Trophoblast cell (in vitro differentiated cells and primary cell): Measurements from ENCODE around the gene NAT8.

ENCODE experiments used
- DNase-seq, 2 donors: peaks; one replicate each; pipeline ENCODE4 v3.0.0-alpha.2; 2016
- H2AFZ ChIP-seq: 2 replicates; pipeline ENCODE4 v1.6.1; 2013; ENCODE audit warnings: low read length, moderate library complexity, mild to moderate bottlenecking; ENCODE audit not compliant: insufficient read depth, poor library complexity
- H2AK5ac ChIP-seq: 2 replicates; pipeline ENCODE4 v1.6.1; 2013; ENCODE audit warnings: mild to moderate bottlenecking, low read length
- H2BK120ac ChIP-seq: 2 replicates; pipeline ENCODE4 v1.6.1; 2013; ENCODE audit warnings: low read length, mild to moderate bottlenecking, moderate library complexity; ENCODE audit not compliant: insufficient read depth, poor library complexity
- H2BK12ac ChIP-seq: 2 replicates; pipeline ENCODE4 v1.6.1; 2013; ENCODE audit warnings: mild to moderate bottlenecking, low read length, moderate library complexity
- H2BK5ac ChIP-seq: 2 replicates; pipeline ENCODE4 v1.6.1; 2013; ENCODE audit warnings: low read length, low read depth, moderate library complexity, mild to moderate bottlenecking; ENCODE audit not compliant: poor library complexity
- H3K14ac ChIP-seq: 2 replicates; pipeline ENCODE4 v1.6.1; 2013; ENCODE audit warnings: mild to moderate bottlenecking, low read length
- H3K18ac ChIP-seq: 2 replicates; pipeline ENCODE4 v1.6.1; 2013; ENCODE audit warnings: mild to moderate bottlenecking, low read length
- H3K23ac ChIP-seq: 2 replicates; pipeline ENCODE4 v1.6.1; 2013; ENCODE audit warnings: low read length
- H3K27ac ChIP-seq: 2 replicates; pipeline ENCODE4 v1.5.1; 2013; ENCODE audit warnings: low read depth, mild to moderate bottlenecking, inconsistent platforms, low read length, moderate library complexity
- H3K27me3 ChIP-seq: 2 replicates; pipeline ENCODE4 v1.6.1; 2013; ENCODE audit warnings: inconsistent platforms, mild to moderate bottlenecking, low read length, moderate library complexity; ENCODE audit not compliant: insufficient read depth
- H3K36me3 ChIP-seq, 2 experiments: 1 replicate in 1 of 2; 2 replicates in 1 of 2; pipeline ENCODE4 v1.6.1; 2013; ENCODE audit warnings: low read length in 2 of 2, mild to moderate bottlenecking in 2 of 2, moderate library complexity in 1 of 2; ENCODE audit not compliant: insufficient read depth in 2 of 2, control insufficient read depth in 1 of 2
- H3K4ac ChIP-seq: 2 replicates; pipeline ENCODE4 v1.6.1; 2013; ENCODE audit warnings: low read depth, mild to moderate bottlenecking, low read length, moderate library complexity
- H3K4me1 ChIP-seq, 2 experiments: 1 replicate in 1 of 2; 2 replicates in 1 of 2; pipeline ENCODE4 v1.6.1; 2013; ENCODE audit warnings: low read length in 2 of 2, mild to moderate bottlenecking in 2 of 2, moderate library complexity in 1 of 2; ENCODE audit not compliant: insufficient read depth in 2 of 2, control insufficient read depth in 1 of 2
- H3K4me2 ChIP-seq: 2 replicates; pipeline ENCODE4 v1.6.1; 2013; ENCODE audit warnings: inconsistent platforms, mild to moderate bottlenecking, low read length, moderate library complexity
- H3K4me3 ChIP-seq: 2 replicates; pipeline ENCODE4 v1.5.1; 2013; ENCODE audit warnings: mild to moderate bottlenecking, low read depth, low read length, inconsistent platforms
- H3K79me1 ChIP-seq: one replicate; pipeline ENCODE4 v1.6.1; 2013; ENCODE audit warnings: low read length
- H3K79me2 ChIP-seq: 2 replicates; pipeline ENCODE4 v1.6.1; 2013; ENCODE audit warnings: low read length, mild to moderate bottlenecking; ENCODE audit not compliant: control insufficient read depth, insufficient read depth, poor library complexity
- H3K9ac ChIP-seq: 2 replicates; pipeline ENCODE4 v1.6.1; 2013; ENCODE audit warnings: mild to moderate bottlenecking, low read length
- H3K9me3 ChIP-seq: 2 replicates; pipeline ENCODE4 v1.6.1; 2013; ENCODE audit warnings: low read depth, mild to moderate bottlenecking, control low read depth, inconsistent platforms, low read length; ENCODE audit not compliant: insufficient read depth
- H4K12ac ChIP-seq: 2 replicates; pipeline ENCODE4 v1.6.1; 2013; ENCODE audit warnings: low read depth, mild to moderate bottlenecking, low read length, moderate library complexity
- H4K8ac ChIP-seq: 2 replicates; pipeline ENCODE4 v1.6.1; 2013; ENCODE audit warnings: low read depth, mild to moderate bottlenecking, low read length, moderate library complexity
- H4K91ac ChIP-seq: one replicate; pipeline ENCODE4 v1.6.1; 2013; ENCODE audit warnings: low read depth, mild to moderate bottlenecking, low read length, moderate library complexity
- WGBS: extraction: QIAGEN DNeasy Blood & Tissue Kit; methylation state at CpG from one replicate; pipeline ENCODE4 v1.1.7; 2013; ENCODE audit warnings: missing lambda C conversion rate; ENCODE audit not compliant: insufficient read length, insufficient coverage; ENCODE audit errors: extremely low coverage; 5-methylcytosine and 5-hydroxymethylcytosine counted together

NAT8 gene

DNA sequence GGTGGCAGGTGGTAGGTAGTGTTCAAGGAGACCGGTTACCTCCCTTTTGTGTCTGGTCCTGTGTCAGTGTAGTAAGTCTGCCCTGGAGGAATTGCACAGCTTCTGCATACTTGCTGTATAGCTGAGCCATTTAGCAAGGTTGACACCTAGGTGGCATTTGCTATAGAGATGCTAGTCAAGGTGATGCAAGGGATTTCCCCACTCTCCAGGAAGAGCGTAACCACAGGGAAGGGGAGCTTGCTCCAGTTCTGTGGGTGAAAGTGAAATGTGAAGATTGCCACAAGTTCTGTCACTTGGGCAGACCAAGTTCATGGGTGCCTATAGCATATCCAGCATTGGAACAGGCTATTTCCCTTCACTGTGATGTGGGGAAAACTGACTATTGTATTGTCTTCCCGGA is 28.1 kb downstream of the NAT8 start:
- Histone ChIP-seq H3K9me3 (no peaks in the 10 kb centered on the region), H3K4me3 (no peak overlapping the region), H2AK5ac (no peak overlapping the region), H3K4me2 (no peak overlapping the region), H3K4ac (no peak overlapping the region), H3K4me1 (no peaks in the 10 kb centered on the region), H3K79me2 (no peaks in the 10 kb centered on the region), H3K27me3 (no peaks in the 10 kb centered on the region), H3K14ac (no peak overlapping the region), H3K79me1 (no peaks in the 10 kb centered on the region), H2BK12ac (no peak overlapping the region), H2BK5ac (no peak overlapping the region), H3K9ac (no peak overlapping the region), H4K12ac (no peak overlapping the region), H4K91ac (no peak overlapping the region), H3K23ac (no peak overlapping the region), H3K18ac (no peak overlapping the region), H2AFZ (no peak overlapping the region), H3K36me3 (no peaks in the 10 kb centered on the region), H2BK120ac (no peak overlapping the region), H3K27ac (no peak overlapping the region), H4K8ac (no peak overlapping the region)
- no peak for DNase-seq
- no CpG with 5 or more reads among the region's 3 CpGs for WGBS

DNA sequence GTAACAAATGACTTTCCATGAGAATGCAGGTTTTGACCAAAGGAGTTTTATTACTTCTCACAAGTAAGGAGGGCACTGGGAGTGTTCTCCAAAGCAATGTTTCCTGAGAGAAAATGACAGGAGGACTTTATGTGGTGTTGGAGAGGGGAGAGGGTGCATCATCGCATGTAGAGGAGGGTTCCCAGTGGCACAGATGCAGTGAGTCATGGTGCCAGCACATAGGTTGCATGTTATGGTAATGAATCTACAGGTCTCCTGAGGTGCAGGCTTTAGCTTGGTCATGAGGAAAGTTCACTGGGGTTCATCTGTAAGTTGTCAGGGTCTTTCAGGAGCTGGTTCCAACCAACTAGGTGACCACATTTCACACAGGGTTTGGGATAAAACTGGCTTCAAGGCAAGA is 30.4 kb downstream of the NAT8 start:
- H2AK5ac ChIP-seq = no peak overlapping the region
- no peak overlapping the region for H3K4ac ChIP-seq
- H3K4me1 ChIP-seq = no peaks in the 10 kb centered on the region
- H4K8ac ChIP-seq = no peak overlapping the region
- no peak overlapping the region for H2BK12ac ChIP-seq
- H4K91ac ChIP-seq = no peak overlapping the region
- no peaks in the 10 kb centered on the region for H3K79me2 ChIP-seq
- H2BK120ac ChIP-seq = no peak overlapping the region
- H3K27me3 ChIP-seq = no peaks in the 10 kb centered on the region
- H3K27ac ChIP-seq = no peak overlapping the region
- no peak overlapping the region for H3K18ac ChIP-seq
- WGBS = no CpG with 5 or more reads among the region's 1 CpG
- no peak overlapping the region for H3K4me2 ChIP-seq
- H3K23ac ChIP-seq = peak overlapping the region; percentile 70
- DNase-seq = peak; percentile 26 to 43
- no peak overlapping the region for H2AFZ ChIP-seq
- no peaks in the 10 kb centered on the region for H3K79me1 ChIP-seq
- no peak overlapping the region for H2BK5ac ChIP-seq
- H3K36me3 ChIP-seq = no peaks in the 10 kb centered on the region
- H4K12ac ChIP-seq = no peak overlapping the region
- H3K9me3 ChIP-seq = no peaks in the 10 kb centered on the region
- no peak overlapping the region for H3K14ac ChIP-seq
- no peak overlapping the region for H3K9ac ChIP-seq
- H3K4me3 ChIP-seq = no peak overlapping the region

DNA sequence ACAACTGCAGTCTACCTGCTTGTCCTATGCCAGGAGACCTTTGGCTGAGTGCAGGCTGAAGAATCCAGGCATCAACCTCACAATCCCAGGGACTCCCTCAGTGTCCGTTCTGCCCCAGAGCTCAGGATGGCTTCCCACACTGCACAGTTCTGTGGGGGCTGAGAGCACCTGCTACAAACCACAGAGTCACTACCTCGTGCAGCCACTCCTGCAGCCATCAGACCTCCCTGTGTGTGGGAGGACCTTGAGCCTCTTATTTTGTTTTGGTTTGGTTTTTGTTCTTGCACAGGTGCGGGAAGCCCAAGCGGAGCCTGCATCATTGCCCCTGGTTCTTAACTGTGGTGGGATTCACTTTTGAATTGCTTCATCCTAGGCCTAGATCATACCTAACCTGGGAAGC is 31.0 kb downstream of the NAT8 start:
- Histone ChIP-seq H3K9me3 (no peaks in the 10 kb centered on the region), H2BK120ac (no peak overlapping the region), H3K14ac (no peak overlapping the region), H3K27me3 (no peaks in the 10 kb centered on the region), H2BK5ac (no peak overlapping the region), H2AFZ (no peak overlapping the region), H2BK12ac (no peak overlapping the region), H3K79me1 (no peaks in the 10 kb centered on the region), H3K4me3 (no peak overlapping the region), H4K8ac (no peak overlapping the region), H3K4me2 (no peak overlapping the region), H4K12ac (no peak overlapping the region), H4K91ac (no peak overlapping the region), H3K18ac (no peak overlapping the region), H3K4ac (no peak overlapping the region), H3K23ac (no peak overlapping the region), H3K27ac (no peak overlapping the region), H2AK5ac (no peak overlapping the region), H3K79me2 (no peaks in the 10 kb centered on the region), H3K9ac (no peak overlapping the region), H3K4me1 (no peaks in the 10 kb centered on the region), H3K36me3 (no peaks in the 10 kb centered on the region)
- WGBS = no CpG with 5 or more reads among the region's 4 CpGs
- no peak for DNase-seq

DNA sequence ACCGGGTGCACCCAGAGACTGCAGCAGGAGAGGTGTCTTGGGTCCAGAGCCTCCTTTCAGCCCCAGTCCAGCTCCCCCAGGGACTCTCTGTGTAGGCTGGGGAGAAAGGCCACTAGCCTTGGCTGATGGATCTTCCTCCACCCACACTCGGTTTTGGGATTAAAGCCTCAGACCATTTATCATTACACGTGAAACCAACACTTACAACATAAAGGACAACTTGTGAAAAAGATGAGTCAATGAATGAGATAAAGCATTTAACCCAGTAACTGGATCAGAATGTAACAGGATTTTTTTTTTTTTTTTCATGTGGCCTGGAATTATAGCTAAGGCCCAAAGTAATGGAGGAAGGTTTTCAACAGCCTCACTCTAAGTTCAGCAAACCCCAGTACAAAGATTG is 32.1 kb downstream of the NAT8 start:
- Histone ChIP-seq H2AFZ (no peak overlapping the region), H3K14ac (no peak overlapping the region), H3K4me3 (no peak overlapping the region), H4K91ac (no peak overlapping the region), H3K79me2 (no peaks in the 10 kb centered on the region), H2BK120ac (no peak overlapping the region), H4K12ac (no peak overlapping the region), H2BK12ac (no peak overlapping the region), H3K4me1 (no peaks in the 10 kb centered on the region), H3K4me2 (no peak overlapping the region), H3K18ac (no peak overlapping the region), H3K79me1 (no peaks in the 10 kb centered on the region), H2BK5ac (no peak overlapping the region), H3K27me3 (no peaks in the 10 kb centered on the region), H3K36me3 (no peaks in the 10 kb centered on the region), H3K9ac (no peak overlapping the region), H3K4ac (no peak overlapping the region), H3K27ac (no peak overlapping the region), H4K8ac (no peak overlapping the region), H3K9me3 (no peaks in the 10 kb centered on the region), H2AK5ac (no peak overlapping the region), H3K23ac (no peak overlapping the region)
- WGBS = no CpG with 5 or more reads among the region's 3 CpGs
- DNase-seq = no peak
